IMR-90 (cell line): Measurements from ENCODE around the gene TBCD.

ENCODE experiments used
- CHD1 ChIP-seq: IDR thresholded peaks from 2 replicates; pipeline ENCODE4 v1.6.1; 2012; ENCODE audit warnings: low read depth, low read length, improper control_type of control experiment
- CTCF ChIP-seq: conservative IDR thresholded peaks from 2 replicates; pipeline ENCODE4 v1.5.1; 2012; ENCODE audit warnings: mild to moderate bottlenecking, low read depth, low read length, improper control_type of control experiment
- FOS ChIP-seq: fragments of 150-350 bp; IDR thresholded peaks from 2 replicates; pipeline ENCODE4 v1.6.1; 2016; ENCODE audit warnings: low read depth, low read length
- MAZ ChIP-seq: IDR thresholded peaks from 2 replicates; pipeline ENCODE4 v1.6.1; 2012; ENCODE audit warnings: low read depth, mild to moderate bottlenecking, low read length, improper control_type of control experiment, moderate library complexity, borderline replicate concordance
- MXI1 ChIP-seq: IDR thresholded peaks from 2 replicates; pipeline ENCODE4 v1.6.1; 2012; ENCODE audit warnings: low read depth, mild to moderate bottlenecking, low read length, moderate library complexity, borderline replicate concordance
- NFE2L2 ChIP-seq: fragments of 150-350 bp; IDR thresholded peaks from 2 replicates; pipeline ENCODE4 v1.6.1; 2016; ENCODE audit warnings: low read depth, mild to moderate bottlenecking, low read length
- POLR2A ChIP-seq: IDR thresholded peaks from 2 replicates; pipeline ENCODE4 v1.6.1; 2012; ENCODE audit warnings: mild to moderate bottlenecking, low read depth, low read length
- RAD21 ChIP-seq: IDR thresholded peaks from 2 replicates; pipeline ENCODE4 v1.6.1; 2012; ENCODE audit warnings: low read length, improper control_type of control experiment
- SMC3 ChIP-seq: fragments of 150-350 bp; IDR thresholded peaks from 2 replicates; pipeline ENCODE4 v1.6.1; 2016; ENCODE audit warnings: low read depth, mild to moderate bottlenecking, antibody characterized with exemption, low read length, moderate library complexity

- TF ChIP-seq CTCF (no peak), SMC3 (no peak), POLR2A (no peak), RAD21 (no peak), MAZ (no peak), FOS (no peak), NFE2L2 (no peak), MXI1 (no peak), CHD1 (no peak)
Observed at GRCh38 chr17:82826211-82826610, 74.3 kb downstream of the TBCD start.
